Lung (tissue), 12 donors: Measurements from ENCODE around the gene LEMD2. TPM values are rescaled to one million over a fixed set of nuclear protein-coding genes. Genes with fewer than 3 reads are reported as not detected.

Experiments used
- ATAC-seq: fragments of 200-7000 bp; cut with Tn5 transposase; one replicate; pipeline ENCODE4 v1.9.1; 2020; ENCODE audit warnings: moderate number of reproducible peaks; ENCODE audit not compliant: insufficient read depth, low FRiP score
- DNase-seq, 3 donors: peaks; one replicate each; pipeline ENCODE4 v3.0.0-alpha.2; 2013 to 2017
- H3K27ac ChIP-seq, 2 donors: one replicate each; pipeline ENCODE4 v1.5.1; 2013; ENCODE audit warnings: mild to moderate bottlenecking in 2 of 2, moderate library complexity in 2 of 2, control low read depth in 1 of 2, inconsistent platforms in 1 of 2, low read depth in 1 of 2, low read length in 1 of 2
- H3K27me3 ChIP-seq, 3 donors: one replicate each; pipeline ENCODE4 v1.5.1; 2013; ENCODE audit warnings: low read length in 2 of 3; ENCODE audit not compliant: control insufficient read depth in 3 of 3, insufficient read depth in 3 of 3
- H3K36me3 ChIP-seq, 4 donors: one replicate each; pipeline ENCODE4 v1.5.1; 2013; ENCODE audit warnings: low read length in 4 of 4, mild to moderate bottlenecking in 1 of 4, moderate library complexity in 1 of 4; ENCODE audit not compliant: control insufficient read depth in 4 of 4, insufficient read depth in 4 of 4
- H3K4me1 ChIP-seq, 5 donors: one replicate each; pipeline ENCODE4 v1.5.1; 2013; ENCODE audit warnings: low read length in 5 of 5, mild to moderate bottlenecking in 2 of 5, moderate library complexity in 1 of 5; ENCODE audit not compliant: control insufficient read depth in 5 of 5, insufficient read depth in 5 of 5
- H3K4me3 ChIP-seq: one replicate; pipeline ENCODE4 v1.5.1; 2013; ENCODE audit warnings: mild to moderate bottlenecking, control low read depth, moderate library complexity
- H3K9ac ChIP-seq, 2 donors: one replicate each; pipeline ENCODE4 v1.5.1; 2013; ENCODE audit warnings: low read length in 2 of 2, control low read depth in 1 of 2; ENCODE audit not compliant: insufficient read depth in 1 of 2
- H3K9me3 ChIP-seq, 4 donors: one replicate each; pipeline ENCODE4 v1.5.1; 2013; ENCODE audit warnings: low read length in 3 of 4, mild to moderate bottlenecking in 1 of 4, moderate library complexity in 1 of 4; ENCODE audit not compliant: control insufficient read depth in 4 of 4, insufficient read depth in 3 of 4
- WGBS, 2 donors: extraction: QIAGEN DNeasy Blood & Tissue Kit; methylation state at CpG; one replicate each; pipeline ENCODE4 v1.1.7; 2013; 5-methylcytosine and 5-hydroxymethylcytosine counted together
- polyA plus RNA-seq, 2 donors: library from polyadenylated mRNA; stranded (reverse); fragments of 200-250 nt; gene quantifications; one replicate each; pipeline ENCODE4 v1.2.1, GENCODE V29; 2013
- total RNA-seq, 2 donors: library from RNA; depleted of rRNA in 1 of 2; stranded (reverse); fragments of >200 nt in 1 of 2; gene quantifications; one replicate each; pipeline ENCODE4 v1.2.1, GENCODE V29; 2014 to 2021
- TF ChIP-seq, protein P1 (sequence below): IDR thresholded peaks from 2 replicates; pipeline ENCODE4 v1.5.1; 2012; ENCODE audit warnings: mild to moderate bottlenecking; ENCODE audit errors: control extremely low read depth, extremely low read depth
- donor health status: control.
- donor health status: control.
- donor health status: Bipolar disorder and iron deficiency.
- donor health status: healthy.
- donor health status: DM: yes; HTN: yes; CAD: no.

Gene LEMD2
- total and polyA plus RNA-seq, 4 donors: 52.1 to 63.6 (median 54.5) TPM

DNA sequence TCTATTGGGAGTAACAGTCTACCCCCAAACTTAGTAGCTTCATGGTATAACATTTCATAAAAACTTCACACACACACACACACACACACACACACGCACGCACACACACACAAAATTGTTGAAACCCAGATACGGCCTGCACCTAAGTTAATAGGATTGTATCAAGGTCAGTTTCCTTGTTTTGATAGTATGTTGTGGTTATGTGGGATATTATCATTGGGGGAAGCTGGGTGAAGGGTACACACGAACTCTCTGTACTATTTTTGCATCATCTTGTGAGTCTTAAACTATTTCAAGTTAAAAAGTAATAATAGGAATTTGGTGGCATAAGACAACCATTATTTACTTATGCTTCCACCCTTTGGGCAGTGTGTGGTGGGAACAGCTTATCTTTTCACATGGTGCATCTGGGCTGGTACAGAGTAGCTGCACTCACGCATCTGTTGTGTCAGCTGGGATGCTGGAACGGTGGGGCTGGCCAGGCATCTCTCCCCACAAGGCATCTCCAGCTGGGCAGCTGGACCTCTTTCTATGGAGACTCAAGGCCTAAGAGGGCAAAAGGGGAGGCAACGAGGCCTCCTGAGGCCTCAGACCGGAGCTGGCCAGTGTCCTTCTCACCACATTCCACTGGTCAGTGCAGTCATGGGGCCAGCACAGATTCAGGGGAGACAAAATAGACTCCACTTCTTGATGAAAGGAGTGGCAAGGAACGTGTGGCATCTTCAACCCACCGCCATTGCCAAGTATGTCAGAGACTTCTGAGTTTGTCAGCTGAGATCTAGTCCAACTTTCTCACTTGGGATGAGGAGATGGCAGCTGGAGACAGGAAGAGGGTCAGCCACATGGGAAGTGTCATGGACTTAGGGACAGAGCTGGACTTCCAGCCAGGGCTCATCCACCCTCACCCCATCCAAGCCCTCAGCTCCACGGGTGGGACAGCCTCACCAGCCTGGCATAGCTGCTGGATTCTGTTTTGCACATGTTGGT is 21.7 kb downstream of the LEMD2 start:
- H3K27ac ChIP-seq: no peak overlapping the region
- TF ChIP-seq, protein P1, sequence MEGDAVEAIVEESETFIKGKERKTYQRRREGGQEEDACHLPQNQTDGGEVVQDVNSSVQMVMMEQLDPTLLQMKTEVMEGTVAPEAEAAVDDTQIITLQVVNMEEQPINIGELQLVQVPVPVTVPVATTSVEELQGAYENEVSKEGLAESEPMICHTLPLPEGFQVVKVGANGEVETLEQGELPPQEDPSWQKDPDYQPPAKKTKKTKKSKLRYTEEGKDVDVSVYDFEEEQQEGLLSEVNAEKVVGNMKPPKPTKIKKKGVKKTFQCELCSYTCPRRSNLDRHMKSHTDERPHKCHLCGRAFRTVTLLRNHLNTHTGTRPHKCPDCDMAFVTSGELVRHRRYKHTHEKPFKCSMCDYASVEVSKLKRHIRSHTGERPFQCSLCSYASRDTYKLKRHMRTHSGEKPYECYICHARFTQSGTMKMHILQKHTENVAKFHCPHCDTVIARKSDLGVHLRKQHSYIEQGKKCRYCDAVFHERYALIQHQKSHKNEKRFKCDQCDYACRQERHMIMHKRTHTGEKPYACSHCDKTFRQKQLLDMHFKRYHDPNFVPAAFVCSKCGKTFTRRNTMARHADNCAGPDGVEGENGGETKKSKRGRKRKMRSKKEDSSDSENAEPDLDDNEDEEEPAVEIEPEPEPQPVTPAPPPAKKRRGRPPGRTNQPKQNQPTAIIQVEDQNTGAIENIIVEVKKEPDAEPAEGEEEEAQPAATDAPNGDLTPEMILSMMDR: no peak
- no peak for ATAC-seq
- no peak overlapping the region for H3K4me3 ChIP-seq
- peaks cover 0 to 2% (median 2%) of the 10 kb centered on the region in 4 donors for H3K36me3 ChIP-seq
- H3K9me3 ChIP-seq: peaks cover 0 to 5% (median 0%) of the 10 kb centered on the region in 4 donors
- no peak overlapping the region for H3K9ac ChIP-seq
- WGBS, 2 donors: 74 to 80% methylated on average over 11 of the region's 11 CpGs
- peaks cover 0 to 63% (median 33%) of the 10 kb centered on the region in 5 donors for H3K4me1 ChIP-seq
- peak; percentile 50 to 60 (median 59) for DNase-seq
- H3K27me3 ChIP-seq: no peaks in the 10 kb centered on the region

DNA sequence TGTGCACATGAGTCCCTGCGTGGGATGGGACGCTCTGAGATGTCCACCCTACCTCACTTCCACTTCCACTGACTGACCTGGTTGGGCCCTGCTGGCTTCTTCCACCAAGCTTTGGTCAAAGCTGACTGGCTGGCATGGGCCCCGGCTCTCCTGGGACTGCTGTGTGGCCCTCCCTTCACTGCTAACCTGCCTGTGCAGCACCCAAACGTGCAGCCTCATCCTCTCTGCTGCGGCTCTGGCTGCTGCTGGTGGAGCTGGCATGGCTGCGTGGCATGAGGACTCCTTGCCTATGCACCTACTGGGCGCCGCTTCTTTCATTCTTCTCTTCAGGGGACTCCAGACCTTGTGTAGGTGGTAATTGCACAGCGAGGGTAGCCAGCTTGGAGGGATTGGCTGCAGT is 23.6 kb downstream of the LEMD2 start:
- H3K36me3 ChIP-seq: no peaks in the 10 kb centered on the region
- 94 to 96% methylated on average over 9 of the region's 9 CpGs for WGBS, 2 donors
- H3K27me3 ChIP-seq: no peaks in the 10 kb centered on the region
- DNase-seq (no peak), ATAC-seq (no peak)
- no peak overlapping the region for H3K27ac ChIP-seq
- peaks cover 0 to 5% (median 0%) of the 10 kb centered on the region in 4 donors for H3K9me3 ChIP-seq
- H3K4me3 ChIP-seq: no peak overlapping the region
- TF ChIP-seq, protein P1: no peak
- H3K4me1 ChIP-seq: peaks cover 0 to 62% (median 26%) of the 10 kb centered on the region in 5 donors
- H3K9ac ChIP-seq: no peak overlapping the region

DNA sequence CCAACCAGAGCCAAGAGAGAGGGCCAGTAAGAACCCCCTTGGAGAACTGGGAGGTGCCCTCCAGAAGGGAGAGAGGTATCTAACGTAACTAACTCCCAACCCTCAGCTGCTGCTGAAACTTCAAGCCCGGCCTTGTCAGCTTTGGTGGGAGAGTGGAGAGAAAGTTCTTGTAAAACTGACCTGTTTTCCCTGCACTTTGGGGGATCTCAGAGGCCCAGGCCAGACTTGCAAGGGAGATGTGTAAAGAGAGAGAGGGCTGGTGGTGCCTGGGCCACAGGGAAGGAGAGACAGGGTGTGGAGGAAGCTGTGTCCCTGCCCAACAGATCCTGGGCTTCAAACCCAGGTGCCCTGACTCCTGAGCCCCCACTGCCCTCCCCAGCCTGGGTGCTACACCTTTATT is 24.9 kb downstream of the LEMD2 start:
- Histone ChIP-seq H3K36me3 (no peaks in the 10 kb centered on the region), H3K27ac (no peak overlapping the region)

More for the DNA sequence above, 24.9 kb downstream of the LEMD2 start:
- 90 to 97% methylated on average over 2 of the region's 2 CpGs for WGBS, 2 donors
- Histone ChIP-seq H3K4me3 (no peak overlapping the region), H3K9ac (no peak overlapping the region), H3K4me1 (peaks cover 0 to 59% (median 20%) of the 10 kb centered on the region in 5 donors), H3K9me3 (peaks cover 0 to 5% (median 0%) of the 10 kb centered on the region in 4 donors), H3K27me3 (no peaks in the 10 kb centered on the region)
- no peak for ATAC-seq
- DNase-seq: no peak
- TF ChIP-seq, protein P1: no peak
